ENCODE data around the gene CD4.

DNA sequence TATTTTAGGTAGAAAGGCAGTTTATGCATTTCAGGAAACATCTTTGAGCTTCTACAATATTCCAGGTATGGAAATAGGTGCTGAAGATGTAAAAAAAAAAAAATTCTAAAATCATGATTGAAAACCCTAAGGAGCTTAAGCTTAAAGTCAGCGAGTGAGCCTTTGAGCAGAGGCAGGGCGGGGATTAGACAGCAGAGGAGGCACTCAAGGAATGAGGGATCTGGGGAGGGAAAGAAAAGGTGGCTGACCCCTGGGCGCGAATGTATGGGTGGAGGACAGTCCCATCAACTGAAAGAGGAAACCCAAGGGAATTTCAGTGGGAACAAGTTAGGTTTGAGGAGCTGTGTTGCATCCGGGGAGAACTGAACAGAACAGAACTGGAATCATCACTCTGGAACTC, 29.6 kb upstream of the CD4 start:
- no peak for TF ChIP-seq CTCF (conservative IDR thresholded peaks at IDR 0.05; ENCODE audit: low read length)
- no peak for TF ChIP-seq EZH2phosphoT487 (IDR thresholded peaks at IDR 0.05; ENCODE audit: borderline replicate concordance, low read depth, low read length)

All from OCI-LY7 (cell line).